ENCODE results near the gene FAM216A.

DNA sequence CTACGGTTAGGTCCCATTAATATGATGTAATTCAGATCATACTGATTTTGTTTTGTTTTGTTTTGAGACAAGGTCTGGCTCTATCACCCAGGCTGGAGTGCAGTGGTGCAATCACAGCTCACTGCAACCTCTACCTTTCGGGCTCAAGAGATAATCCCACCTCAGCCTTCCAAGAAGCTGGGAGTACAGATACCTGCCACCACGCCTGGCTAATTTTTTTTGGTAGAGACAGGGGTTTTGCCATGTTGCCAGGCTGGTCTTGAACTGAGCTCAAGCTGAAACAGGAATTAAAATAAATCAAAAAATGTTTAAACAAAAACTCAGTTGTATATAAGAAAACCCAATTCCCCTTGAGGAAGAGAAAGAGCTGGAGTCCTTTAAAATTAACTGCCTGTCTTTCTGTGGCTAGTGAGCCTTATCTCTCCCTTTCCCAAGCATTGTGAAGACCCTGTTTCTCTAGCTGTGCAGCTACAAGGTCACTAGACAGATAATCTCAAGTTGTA, 47.4 kb upstream of the FAM216A start:
- TF ChIP-seq, protein P1, sequence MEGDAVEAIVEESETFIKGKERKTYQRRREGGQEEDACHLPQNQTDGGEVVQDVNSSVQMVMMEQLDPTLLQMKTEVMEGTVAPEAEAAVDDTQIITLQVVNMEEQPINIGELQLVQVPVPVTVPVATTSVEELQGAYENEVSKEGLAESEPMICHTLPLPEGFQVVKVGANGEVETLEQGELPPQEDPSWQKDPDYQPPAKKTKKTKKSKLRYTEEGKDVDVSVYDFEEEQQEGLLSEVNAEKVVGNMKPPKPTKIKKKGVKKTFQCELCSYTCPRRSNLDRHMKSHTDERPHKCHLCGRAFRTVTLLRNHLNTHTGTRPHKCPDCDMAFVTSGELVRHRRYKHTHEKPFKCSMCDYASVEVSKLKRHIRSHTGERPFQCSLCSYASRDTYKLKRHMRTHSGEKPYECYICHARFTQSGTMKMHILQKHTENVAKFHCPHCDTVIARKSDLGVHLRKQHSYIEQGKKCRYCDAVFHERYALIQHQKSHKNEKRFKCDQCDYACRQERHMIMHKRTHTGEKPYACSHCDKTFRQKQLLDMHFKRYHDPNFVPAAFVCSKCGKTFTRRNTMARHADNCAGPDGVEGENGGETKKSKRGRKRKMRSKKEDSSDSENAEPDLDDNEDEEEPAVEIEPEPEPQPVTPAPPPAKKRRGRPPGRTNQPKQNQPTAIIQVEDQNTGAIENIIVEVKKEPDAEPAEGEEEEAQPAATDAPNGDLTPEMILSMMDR (IDR thresholded peaks at IDR 0.05; ENCODE audit: insufficient read depth, low read length, poor library complexity, severe bottlenecking) = no peak
- no peak for TF ChIP-seq EZH2phosphoT487 (conservative IDR thresholded peaks at IDR 0.05; ENCODE audit: low read length)
